ENCODE measurements around the gene CD59.

- TF ChIP-seq, protein P1, sequence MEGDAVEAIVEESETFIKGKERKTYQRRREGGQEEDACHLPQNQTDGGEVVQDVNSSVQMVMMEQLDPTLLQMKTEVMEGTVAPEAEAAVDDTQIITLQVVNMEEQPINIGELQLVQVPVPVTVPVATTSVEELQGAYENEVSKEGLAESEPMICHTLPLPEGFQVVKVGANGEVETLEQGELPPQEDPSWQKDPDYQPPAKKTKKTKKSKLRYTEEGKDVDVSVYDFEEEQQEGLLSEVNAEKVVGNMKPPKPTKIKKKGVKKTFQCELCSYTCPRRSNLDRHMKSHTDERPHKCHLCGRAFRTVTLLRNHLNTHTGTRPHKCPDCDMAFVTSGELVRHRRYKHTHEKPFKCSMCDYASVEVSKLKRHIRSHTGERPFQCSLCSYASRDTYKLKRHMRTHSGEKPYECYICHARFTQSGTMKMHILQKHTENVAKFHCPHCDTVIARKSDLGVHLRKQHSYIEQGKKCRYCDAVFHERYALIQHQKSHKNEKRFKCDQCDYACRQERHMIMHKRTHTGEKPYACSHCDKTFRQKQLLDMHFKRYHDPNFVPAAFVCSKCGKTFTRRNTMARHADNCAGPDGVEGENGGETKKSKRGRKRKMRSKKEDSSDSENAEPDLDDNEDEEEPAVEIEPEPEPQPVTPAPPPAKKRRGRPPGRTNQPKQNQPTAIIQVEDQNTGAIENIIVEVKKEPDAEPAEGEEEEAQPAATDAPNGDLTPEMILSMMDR (IDR thresholded peaks at IDR 0.05; ENCODE audit: borderline replicate concordance, extremely low read depth, low read length, poor library complexity, severe bottlenecking), result no peak
- TF ChIP-seq EZH2 (IDR thresholded peaks at IDR 0.05; ENCODE audit: borderline replicate concordance, low read depth, low read length, severe bottlenecking), result no peak
Observed at GRCh38 chr11:33682446-33682845, 53.8 kb downstream of the CD59 start.

Measured in DND-41 (cell line).